ENCODE measurements around the gene SPEG. TPM values are rescaled to one million over a fixed set of nuclear protein-coding genes. Genes with fewer than 3 reads are reported as not detected.

Gene SPEG
- total and polyA plus RNA-seq, 2 of the 8 experiments (the other 6 are each of a cell fraction or from before 2014, with no cell fraction given) = 19.9 to 32.0 TPM

- TF ChIP-seq SUZ12 (IDR thresholded peaks at IDR 0.05; ENCODE audit: low read length) = no peak
- no peak for TF ChIP-seq ASH2L (IDR thresholded peaks at IDR 0.05; ENCODE audit: low read length)
- TF ChIP-seq POU5F1 (IDR thresholded peaks at IDR 0.05; ENCODE audit: low read depth, low read length) = no peak
- TF ChIP-seq CBX8 (IDR thresholded peaks at IDR 0.05; ENCODE audit: borderline replicate concordance, low read depth, low read length) = no peak
- Histone ChIP-seq H3K4me3 (ENCODE audit: extremely low read depth in 1 of 4, insufficient read depth in 2 of 4, low read depth in 3 of 4, low read length in 4 of 4) (no peak overlapping the region), H4K20me1 (replicated peaks in 1 of 2; ENCODE audit: control insufficient read depth in 1 of 2, insufficient read depth in 2 of 2, low read length in 2 of 2) (peaks cover 0 to 2% of the 10 kb centered on the region in 2 experiments), H3K4me1 (replicated peaks in 1 of 4; ENCODE audit: control insufficient read depth in 3 of 4, insufficient read depth in 4 of 4, low read length in 3 of 4) (peaks cover 0 to 4% (median 3%) of the 10 kb centered on the region in 4 experiments; a peak in 5 of 7 replicates), H3K27me3 (replicated peaks in 1 of 4; ENCODE audit: control insufficient read depth in 3 of 4, extremely low read depth in 1 of 4, insufficient read depth in 3 of 4, low read length in 3 of 4) (peaks cover 8 to 27% (median 20%) of the 10 kb centered on the region in 4 experiments), H3K36me3 (ENCODE audit: control insufficient read depth in 2 of 4, insufficient read depth in 4 of 4, low read length in 3 of 4) (no peaks in the 10 kb centered on the region), H3K9ac (replicated peaks in 1 of 4; ENCODE audit: extremely low read depth in 1 of 4, low read depth in 3 of 4, low read length in 3 of 4) (no peak overlapping the region; a peak in 1 of 7 replicates), H3K9me3 (ENCODE audit: insufficient read depth in 2 of 2, low read depth in 1 of 2, low read length in 1 of 2) (no peaks in the 10 kb centered on the region), H3K14ac (ENCODE audit: insufficient read length) (no peak overlapping the region), H3K4ac (replicated peaks; ENCODE audit: insufficient read length, low read depth, low read length) (no peak overlapping the region), H4K8ac (ENCODE audit: extremely low read depth, insufficient read depth, low read length) (no peak overlapping the region), H2BK15ac (ENCODE audit: low read length) (no peak overlapping the region), H3K79me2 (ENCODE audit: control insufficient read depth in 1 of 2, insufficient read depth in 2 of 2, low read length in 2 of 2) (no peaks in the 10 kb centered on the region), H2BK5ac (ENCODE audit: low read depth, low read length) (no peak overlapping the region), H3K23me2 (ENCODE audit: low read depth, low read length) (peaks cover 2% of the 10 kb centered on the region), H3K23ac (ENCODE audit: insufficient read length) (no peak overlapping the region), H2AFZ (ENCODE audit: low read length) (no peak overlapping the region), H2BK12ac (ENCODE audit: low read depth, low read length) (no peak overlapping the region), H2BK120ac (replicated peaks; ENCODE audit: low read depth, low read length) (no peak overlapping the region), H3K56ac (replicated peaks; ENCODE audit: insufficient read length, low read depth, low read length) (no peak overlapping the region), H3K4me2 (ENCODE audit: insufficient read depth in 1 of 2, low read depth in 2 of 2, low read length in 2 of 2) (no peak overlapping the region), H3K27ac (ENCODE audit: low read depth, low read length) (no peak overlapping the region), H4K5ac (ENCODE audit: insufficient read length, low read depth, low read length) (no peak overlapping the region), H3K18ac (ENCODE audit: extremely low read depth, low read length) (no peak overlapping the region), H2AK5ac (ENCODE audit: low read depth, low read length) (no peak overlapping the region), H2BK20ac (ENCODE audit: low read length) (no peak overlapping the region), H4K91ac (replicated peaks; ENCODE audit: insufficient read length, low read length) (no peak overlapping the region), H3K79me1 (ENCODE audit: low read depth, low read length) (no peaks in the 10 kb centered on the region)
- DNase-seq (ENCODE audit: low read depth in 1 of 2, low spot score in 2 of 2) (no peak), FAIRE-seq (no peak)
- 90% methylated on average over 14 of the region's 14 CpGs; no CpG with 5 or more reads in 1 of the 2 experiments for WGBS, 2 experiments (ENCODE audit: extremely low coverage in 1 of 2, insufficient coverage in 1 of 2, insufficient read length in 1 of 2, insufficient replicate concordance in 2 of 2, low coverage in 1 of 2, low lambda C conversion rate in 2 of 2, missing lambda C conversion rate in 1 of 2)
- CTCF ChIA-PET (ENCODE audit: partially characterized antibody) = interaction anchor here (0.6 to 88.6 kb wide), 4 partner anchors 7 to 312 kb away, joined by 3 to 7248 read pairs (median 66); partner anchors contain the start of genes ASIC4, CHPF, GMPPA and SPEG
- POLR2A ChIA-PET (ENCODE audit: partially characterized antibody) = interaction anchor here (1.0 to 1.1 kb wide), 2 partner anchors 36 to 111 kb away, joined by 3 read pairs; partner anchors contain the start of gene DNPEP
These were observed 10.8 kb upstream of the SPEG start for GRCh38 chr2:219423652-219424377.
